GM18861 (cell line): Measurements from ENCODE around the gene MYO15B.

Source experiments
- ATAC-seq: cut with Tn5 transposase; IDR thresholded peaks from one replicate; pipeline ENCODE4 v1.9.1; 2021; ENCODE audit not compliant: unreplicated experiment

MYO15B gene

GRCh38 chr17:75601057-75601987, 13.7 kb downstream of the MYO15B start:
- no peak for ATAC-seq

GRCh38 chr17:75602644-75603043, 15.0 kb downstream of the MYO15B start:
- no peak for ATAC-seq

DNA sequence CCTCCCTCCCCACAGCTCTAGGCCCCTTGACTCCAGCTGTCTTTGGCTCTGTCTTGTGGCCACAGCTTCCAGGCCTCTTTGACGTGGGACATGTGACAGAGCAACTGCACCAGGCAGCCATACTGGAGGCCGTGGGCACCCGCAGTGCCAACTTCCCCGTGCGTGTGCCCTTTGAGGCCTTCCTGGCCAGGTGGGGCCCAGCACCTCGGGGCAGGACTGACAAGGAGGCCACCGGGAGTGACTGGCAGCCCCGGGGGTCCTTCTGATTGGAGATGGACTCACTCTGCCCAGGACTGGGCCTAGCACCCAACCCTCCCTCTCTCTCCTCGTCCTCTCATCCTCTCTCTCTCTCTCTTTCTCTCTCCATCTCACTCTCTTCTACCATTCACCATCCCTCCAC, 15.5 kb downstream of the MYO15B start:
- no peak for ATAC-seq

DNA sequence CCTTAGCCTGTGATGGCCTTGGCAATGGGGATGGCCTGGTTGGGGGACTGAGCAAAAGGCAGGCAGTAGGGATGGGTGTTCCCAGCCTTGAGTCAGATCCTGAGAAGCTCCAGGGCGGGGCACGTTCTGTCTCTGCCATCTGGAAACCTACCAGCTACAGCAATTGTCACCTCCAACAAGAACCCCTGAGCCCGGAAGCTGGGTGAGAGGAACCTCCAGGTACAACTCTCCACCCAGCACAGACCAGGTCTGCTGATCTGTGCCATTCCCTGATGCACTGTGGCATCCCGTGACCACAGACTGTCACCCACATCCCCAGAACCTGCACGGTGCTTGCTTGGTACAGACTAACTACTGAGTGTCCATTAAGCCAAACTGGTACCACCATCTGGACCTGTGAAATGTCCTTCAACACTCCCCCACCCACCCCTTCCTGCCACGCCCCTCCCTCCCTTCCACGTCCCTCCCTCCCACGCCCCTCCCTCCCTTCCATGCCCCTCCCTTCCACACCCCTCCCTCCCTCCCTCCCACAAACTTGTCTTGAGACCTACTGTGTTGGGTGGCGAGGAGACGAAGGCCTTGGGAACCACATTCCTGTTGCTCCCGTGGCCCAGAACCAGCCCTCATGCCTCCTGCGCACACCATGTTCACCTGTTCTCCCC, 16.6 kb downstream of the MYO15B start:
- ATAC-seq: no peak

- no peak for ATAC-seq
These were observed 18.2 kb downstream of the MYO15B start for GRCh38 chr17:75605790-75606189.

DNA sequence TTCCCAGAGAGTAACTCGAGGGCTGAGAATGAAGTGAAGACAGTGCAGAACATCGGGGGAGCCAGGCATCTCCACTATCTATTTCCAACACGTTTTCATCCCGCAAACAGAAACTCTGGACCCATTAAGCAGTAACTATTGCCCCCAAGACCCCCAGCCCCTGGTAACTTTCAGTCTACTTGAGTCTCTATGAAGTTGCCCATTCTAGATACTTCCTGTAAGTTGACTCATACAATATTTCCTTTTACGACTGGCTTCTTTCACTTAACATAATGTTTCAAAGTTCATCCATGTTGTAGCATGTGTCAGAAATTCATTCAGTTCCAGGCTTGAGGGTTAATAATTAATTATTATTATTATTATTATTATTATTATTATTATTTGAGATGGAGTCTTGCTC, 19.5 kb downstream of the MYO15B start:
- no peak for ATAC-seq

DNA sequence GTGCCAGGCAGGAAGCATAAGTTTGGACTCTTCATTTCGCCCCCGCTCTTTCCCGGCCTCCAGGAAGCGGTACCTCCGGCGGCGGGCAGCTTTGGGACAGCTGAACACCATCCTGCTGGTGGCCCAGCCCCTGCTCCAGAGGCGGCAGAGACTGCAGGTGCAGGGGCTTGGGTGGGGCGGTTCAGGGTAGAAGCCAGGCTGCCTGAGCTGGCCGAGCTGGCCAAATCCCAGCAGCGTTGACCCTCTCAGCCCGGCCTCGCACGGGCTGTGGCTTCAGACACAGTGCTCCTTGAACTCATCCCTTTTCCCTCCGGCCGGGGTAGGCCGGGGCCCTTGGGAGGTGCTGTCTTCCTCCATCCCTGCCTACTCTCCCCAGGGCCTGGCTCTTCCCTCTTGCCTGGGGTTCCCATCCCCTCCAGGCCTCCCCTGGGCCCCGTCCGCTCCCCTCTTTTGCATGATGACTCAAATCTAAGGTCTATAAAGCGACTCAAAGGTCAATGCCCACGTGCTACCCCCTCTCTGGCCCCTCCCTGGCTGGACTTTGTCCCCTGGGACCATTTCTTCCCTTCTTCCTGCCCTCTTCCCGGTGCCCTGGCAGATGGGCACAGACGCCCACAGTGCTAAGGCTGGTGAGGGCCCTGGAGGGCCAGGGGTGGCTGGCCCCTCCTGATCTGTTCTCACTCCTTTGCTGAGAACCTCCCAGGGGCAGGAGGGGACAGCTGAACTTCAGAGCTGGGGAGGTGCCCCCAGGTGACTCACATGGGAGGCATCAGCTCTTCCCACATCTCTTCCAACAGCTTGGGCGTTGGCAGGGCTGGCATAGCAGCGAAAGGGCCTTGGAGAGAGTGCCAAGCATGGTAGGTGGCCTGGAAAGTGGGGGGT, 22.7 kb downstream of the MYO15B start:
- no peak for ATAC-seq

- no peak for ATAC-seq
These were observed 24.3 kb downstream of the MYO15B start for GRCh38 chr17:75611851-75612429.

GRCh38 chr17:75612906-75613626, 25.5 kb downstream of the MYO15B start:
- no peak for ATAC-seq

DNA sequence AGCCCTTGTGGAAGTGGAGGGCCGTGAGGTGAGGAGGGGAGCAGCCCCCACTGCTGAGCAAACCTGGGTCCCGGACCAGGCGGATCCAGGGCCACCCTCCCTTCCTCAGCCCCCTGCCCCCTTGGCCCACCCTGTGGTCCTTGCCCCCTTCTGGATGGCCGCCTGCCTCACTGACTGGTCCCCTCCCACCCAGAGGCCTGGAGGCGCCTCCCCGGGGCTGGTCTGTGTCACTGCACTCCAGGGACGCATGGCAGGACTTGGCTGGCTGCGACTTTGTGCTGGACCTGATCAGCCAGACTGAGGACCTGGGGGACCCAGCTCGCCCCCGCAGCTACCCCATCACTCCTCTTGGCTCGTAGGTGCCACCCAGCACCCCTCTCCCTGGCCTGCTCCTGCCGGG, 26.4 kb downstream of the MYO15B start:
- no peak for ATAC-seq

DNA sequence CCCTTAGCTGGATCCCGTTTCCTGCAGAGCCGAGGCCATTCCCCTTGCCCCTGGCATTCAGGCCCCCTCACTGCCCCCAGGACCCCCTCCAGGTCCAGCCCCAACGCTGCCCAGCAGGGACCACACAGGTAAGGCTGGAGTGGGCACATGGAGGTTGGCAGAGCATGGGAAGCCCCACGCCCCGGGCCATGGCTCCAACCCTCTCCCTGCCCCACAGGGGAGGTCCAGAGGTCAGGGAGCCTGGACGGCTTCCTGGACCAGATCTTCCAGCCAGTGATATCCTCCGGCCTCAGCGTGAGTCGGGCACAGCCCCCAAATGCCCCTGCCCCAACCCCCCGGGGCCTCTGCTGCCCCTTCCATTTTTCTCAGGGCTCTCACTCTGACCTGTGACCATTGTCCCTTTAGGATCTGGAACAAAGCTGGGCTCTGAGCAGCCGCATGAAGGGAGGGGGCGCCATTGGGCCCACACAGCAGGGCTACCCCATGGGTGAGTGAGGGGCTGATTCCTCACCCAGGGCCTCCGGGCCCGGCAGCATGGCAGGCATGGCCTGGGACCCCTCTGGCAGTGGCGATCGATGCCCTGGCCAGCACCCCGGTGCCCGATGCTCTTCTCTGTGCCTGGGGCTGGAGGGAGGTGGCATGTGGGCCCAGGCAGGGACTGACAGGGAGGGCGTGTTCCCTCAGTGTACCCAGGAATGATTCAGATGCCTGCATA, 27.1 kb downstream of the MYO15B start:
- ATAC-seq: no peak

DNA sequence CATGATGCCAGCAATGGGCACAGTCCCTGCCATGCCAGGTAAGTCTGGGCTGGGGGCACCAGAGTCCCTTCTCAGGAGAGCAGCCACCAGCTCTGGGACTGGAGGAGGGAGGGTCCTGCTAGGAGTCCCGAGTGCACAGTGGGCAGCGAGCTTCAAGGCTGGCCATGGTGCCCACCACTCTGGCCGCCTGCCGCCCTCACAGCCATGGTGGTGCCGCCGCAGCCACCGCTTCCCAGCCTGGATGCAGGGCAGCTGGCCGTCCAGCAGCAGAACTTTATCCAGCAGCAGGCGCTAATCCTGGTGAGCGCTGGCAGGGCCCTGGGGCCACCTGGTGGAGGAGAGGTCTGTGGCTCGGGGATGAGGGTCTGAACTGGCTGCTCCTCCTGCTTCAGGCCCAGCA, 27.7 kb downstream of the MYO15B start:
- no peak for ATAC-seq

DNA sequence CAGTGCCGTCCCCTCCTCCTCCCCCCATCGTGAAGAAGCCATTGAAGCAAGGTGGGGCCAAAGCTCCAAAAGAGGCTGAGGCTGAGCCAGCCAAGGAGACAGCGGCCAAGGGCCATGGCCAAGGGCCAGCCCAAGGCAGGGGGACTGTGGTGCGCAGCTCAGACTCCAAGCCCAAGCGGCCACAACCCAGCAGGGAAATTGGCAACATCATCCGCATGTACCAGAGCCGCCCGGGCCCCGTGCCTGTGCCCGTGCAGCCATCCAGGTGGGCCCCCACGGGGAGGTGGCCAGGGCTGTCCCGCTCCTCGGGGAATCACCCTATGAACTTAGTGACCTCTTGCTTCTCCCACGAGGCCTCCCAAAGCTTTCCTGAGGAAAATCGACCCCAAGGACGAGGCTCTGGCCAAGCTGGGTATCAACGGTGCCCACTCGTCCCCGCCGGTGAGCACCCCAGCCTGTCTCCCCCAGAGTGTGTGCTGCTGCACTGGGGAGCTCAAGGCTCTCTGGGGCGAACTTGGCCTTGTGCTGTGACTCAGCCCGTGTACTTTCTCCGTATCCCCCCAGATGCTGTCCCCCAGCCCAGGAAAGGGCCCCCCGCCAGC, 29.0 kb downstream of the MYO15B start:
- no peak for ATAC-seq

- no peak for ATAC-seq
These were observed 29.6 kb downstream of the MYO15B start for GRCh38 chr17:75617218-75617617.

- ATAC-seq: no peak
These were observed 30.1 kb downstream of the MYO15B start for GRCh38 chr17:75617675-75618074.

- ATAC-seq: no peak
These were observed 32.2 kb downstream of the MYO15B start for GRCh38 chr17:75619506-75620431.

GRCh38 chr17:75621489-75621888, 33.9 kb downstream of the MYO15B start:
- ATAC-seq: no peak

DNA sequence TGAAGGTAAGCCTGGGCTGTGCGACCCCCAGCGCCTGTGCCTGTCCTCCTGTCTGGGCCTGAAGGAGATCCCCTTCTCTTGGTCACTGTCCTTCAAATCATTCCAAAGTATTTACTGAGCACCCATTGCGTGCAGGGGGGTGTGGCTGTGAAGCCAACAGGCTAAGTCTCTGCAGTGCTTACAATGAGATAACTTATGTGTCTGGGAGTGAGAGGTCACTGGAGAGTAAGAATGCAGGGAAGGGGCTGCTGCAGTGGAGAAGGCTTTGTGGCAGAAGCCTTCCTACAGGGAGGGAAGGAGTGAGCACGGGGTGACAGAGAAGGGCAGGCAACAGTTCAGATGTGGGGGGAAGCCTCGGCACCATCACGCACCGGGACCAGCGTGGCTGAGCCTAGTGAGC, 34.5 kb downstream of the MYO15B start:
- no peak for ATAC-seq
